ENCODE measurements around the gene CARD14.
"Not testable (repeated sequence)": the region's sequence is repeated elsewhere in the genome, so short reads cannot be mapped to it uniquely, and the experiment has no call there.

CARD14 gene

DNA sequence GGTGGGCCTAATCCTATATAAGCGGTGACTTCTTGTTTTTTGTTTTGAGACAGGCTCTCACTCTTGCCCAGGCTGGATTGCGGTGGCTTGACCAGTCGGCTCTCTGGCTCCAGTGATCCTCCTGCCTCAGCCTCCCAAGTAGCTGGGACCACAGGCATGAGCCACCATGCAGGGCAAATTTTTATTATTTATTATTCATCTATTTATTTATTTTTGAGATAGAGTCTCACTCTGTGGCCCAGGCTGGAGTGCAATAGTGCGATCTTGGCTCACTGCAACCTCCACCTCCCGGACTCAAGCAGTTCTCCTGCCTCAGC is 86.2 kb downstream of the CARD14 start:
- DNase-seq, result no peak

DNA sequence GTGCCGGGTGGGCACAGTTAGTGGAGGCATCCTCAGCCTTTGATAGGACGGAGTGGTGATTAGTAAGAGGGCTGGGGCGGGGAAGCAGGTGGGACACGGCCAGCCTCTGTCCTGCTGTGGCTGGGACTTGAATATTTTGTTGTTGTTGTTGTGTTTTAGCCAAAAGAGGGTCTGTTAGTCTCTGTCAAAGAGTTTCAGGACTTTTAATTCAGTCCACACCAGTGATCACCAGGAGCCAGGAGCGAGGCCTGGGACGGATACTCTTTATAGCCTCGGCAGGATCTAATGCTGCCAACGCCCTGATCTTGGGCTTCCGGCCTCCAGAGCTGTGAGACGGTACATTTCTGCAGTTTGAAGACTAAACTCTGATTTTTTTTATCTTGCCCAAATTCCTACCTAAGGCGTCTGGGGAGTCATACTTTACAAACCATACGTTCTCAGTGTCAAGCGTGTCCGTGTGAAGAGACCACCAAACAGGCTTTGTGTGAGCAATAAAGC is 87.9 kb downstream of the CARD14 start:
- no peak for DNase-seq

DNA sequence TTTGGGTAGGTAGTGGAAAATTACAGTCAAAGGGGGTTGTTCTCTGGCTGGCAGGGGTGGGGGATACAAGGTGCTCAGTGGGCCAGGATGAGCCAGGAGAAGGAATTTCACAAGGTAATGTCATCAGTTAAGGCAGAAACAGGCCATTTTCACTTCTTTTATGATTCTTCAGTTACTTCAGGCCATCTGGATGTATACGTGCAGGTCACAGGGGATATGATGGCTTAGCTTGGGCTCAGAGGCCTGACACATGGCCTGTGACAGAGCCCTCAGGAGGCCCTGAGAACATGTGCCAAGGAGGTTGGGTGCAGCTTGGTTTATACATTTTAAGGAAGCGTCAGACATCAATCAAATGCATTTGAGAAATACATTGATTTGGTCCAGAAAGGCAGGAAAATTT is 88.5 kb downstream of the CARD14 start:
- not testable (repeated sequence) for DNase-seq
